CD4-positive, alpha-beta T cell treated with Interleukin-4 for 4 hours (primary cell): ENCODE measurements around the gene MEGF6.

Experiments
- DNase-seq: peaks from one replicate; pipeline ENCODE4 v3.0.0-alpha.2; 2020

Gene MEGF6

DNA sequence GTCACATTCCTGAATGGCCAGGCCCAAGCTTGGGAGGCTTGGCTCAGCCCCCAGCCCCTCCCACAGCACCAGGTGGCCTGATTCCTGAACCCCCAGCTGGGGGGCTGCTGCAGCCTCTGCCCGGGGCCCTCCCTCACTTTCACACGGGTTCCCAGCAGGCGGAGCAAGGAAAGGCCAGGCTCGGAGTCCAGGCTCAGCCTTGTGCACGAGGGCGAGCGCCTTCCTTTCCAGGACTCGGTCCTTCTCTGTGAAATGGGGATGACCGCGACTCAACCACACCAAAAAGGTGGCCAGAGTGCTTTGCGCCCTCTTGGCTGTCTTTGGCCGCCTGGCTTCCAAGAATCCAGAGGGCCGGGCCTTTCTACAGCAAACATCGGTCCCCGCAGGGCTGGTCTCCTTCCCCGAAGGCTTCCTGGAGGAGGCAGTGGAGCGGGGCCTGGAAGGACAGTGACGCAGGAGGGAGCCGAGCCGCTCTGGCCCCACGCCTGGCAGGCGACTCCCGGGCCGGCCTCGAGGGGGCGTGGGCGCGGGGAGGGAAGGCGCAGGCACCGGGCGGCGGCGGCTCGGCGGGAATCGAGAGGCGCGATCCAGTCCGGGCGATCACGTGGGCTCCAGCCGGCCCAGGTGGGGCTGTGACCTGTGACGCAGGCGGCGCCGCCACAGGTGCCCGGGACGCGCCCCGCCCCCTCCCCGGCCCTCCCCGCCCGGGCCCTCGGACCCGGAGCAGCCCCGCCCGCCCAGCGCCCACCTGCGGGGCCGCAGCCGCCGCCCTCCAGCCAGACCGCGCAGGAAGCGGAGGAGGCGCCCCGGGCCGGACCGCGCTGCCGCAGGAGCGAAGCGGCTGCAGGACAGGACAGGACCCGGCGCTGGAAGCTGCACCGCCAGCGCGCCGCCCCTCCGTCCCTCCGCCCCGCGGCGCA is 157.2 kb downstream of the MEGF6 start, which contains the start of gene ARHGEF16:
TSS of gene ARHGEF16 (plus strand) at position 775 of the 920 bp plus-strand sequence. CDS start 8,420 bp downstream, outside the sequence.
- peak; percentile 2 for DNase-seq

DNA sequence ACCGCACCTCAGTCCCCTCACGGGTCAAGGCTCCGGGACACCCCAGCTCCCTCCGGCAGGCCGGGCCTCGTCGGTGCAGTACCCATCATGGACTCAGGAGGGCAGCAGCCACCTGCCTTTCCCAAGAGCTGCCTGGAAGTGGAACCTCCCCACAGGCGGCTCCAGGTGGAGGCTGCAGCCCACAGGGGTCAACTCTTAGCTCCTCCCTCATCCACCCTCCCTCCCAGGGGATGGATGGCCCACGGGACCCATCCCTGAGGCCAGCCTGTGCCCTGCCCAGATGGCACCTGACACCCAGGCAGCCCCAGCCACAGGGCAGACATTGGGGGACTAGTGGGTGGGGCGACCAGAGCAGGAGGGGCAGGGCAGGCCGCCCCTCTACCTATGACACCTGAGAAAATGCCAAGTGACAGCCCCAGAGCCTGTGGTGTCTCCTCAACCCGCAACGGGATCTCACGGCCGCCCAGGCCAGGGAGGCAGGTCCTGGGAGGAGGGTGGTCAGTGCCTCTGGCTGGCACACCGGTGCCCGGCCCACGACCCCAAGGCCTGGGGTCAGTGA is 158.0 kb downstream of the MEGF6 start:
- peak; percentile 61 for DNase-seq

DNA sequence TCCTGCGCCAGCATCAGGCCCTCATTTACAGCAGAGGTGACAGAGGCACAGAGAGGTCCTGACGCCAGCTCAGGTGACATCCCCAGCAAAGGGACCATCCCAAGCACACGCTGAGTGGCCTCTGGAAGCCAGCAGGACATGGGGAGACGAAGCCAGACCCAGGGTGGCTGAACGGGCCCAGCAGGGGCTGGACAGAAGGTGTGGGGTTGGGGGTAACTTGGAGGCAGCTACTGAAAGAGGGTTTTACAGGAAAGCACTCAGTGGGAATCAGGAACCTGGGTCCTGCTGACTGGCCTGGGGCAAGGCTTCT is 158.5 kb downstream of the MEGF6 start:
- DNase-seq = no peak

DNA sequence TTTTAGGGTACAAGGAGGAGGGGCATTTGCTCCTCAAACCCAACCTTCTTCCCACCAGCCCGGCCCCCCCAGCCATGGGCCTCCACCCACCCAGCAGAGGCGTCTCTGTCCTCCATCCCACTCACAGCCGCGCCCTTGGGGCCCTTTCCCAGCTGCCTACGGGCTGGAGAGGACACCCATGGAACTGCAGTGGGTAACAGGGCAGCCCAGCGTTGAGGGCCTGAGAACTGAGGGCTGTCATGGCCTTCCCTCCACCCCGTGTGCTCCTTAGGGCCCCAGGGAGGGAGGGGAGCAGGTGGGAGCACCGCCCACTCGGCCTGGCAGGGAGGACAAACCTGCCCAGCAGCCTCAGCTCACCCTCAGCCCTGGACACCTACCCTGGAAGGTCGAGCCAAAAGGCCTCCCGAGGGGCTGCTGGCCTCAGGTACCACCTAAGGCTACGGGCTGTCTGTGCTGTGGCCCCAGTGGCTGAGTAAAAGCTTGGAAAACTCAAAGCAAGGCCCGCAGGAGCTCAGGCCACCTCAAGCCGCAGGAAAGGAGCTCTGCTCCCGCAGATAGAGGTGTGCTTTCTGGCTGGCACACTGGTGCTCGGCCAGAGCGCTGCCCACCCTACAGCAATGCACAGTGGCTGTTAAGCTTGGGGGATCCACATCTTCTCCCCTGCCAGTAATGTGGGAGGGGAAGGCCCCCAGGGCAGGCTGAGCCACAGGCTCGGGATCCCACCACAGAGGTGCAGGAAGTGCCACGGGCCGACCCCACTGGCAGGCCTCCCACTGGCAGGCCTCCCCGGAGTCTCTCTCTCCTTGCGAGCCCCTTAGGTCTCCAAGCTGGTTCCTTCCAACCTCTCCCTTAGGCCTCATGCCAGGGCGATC is 159.1 kb downstream of the MEGF6 start:
- no peak for DNase-seq

DNA sequence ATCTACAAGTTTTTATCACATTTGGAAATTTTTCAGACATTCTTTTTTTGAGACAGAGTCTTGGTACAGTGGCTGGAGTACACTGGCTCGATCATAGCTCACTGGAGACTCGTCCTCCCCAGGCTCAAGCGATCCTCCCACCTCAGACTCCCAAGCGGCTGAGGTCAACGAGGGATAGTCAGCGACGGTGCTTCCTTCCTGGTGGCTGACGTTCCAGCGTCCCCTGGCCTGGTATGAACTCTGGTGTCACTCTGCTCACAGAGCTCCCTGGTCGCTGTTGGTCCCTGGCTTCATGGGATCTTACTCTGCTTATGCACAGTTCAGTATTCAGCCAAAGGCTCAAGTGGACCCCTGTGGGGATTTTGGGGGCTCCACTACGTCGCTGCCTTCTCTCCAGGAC is 160.3 kb downstream of the MEGF6 start:
- no peak for DNase-seq

DNA sequence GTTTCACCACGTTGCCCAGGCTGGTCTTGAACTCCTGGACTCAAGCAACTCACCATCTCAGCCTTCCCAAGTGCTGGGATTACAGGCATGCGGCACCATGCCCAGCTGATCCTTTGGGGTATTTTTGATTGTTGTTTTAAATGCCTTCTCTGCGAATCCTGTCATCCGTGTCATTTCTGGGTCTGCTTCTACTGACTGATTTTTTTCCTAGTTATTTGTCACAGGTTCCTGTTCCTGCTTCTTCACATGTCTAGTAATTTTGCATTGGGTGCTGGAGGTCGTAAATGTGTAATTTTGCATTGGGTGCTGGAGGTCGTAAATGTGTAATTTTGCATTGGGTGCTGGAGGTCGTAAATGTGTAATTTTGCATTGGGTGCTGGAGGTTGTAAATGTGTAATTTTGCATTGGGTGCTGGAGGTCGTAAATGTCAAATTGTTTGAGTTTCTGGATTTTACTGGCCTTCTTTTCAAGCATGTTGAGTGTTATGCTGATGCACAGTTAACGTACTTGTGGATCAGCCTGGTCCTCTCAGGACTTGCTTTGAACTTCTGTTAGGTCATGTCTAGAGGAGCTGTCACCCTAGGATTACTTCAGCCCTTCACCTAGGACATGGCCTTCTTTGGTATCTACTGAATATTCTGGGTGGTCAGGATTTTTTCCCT is 161.0 kb downstream of the MEGF6 start:
- no peak for DNase-seq

DNA sequence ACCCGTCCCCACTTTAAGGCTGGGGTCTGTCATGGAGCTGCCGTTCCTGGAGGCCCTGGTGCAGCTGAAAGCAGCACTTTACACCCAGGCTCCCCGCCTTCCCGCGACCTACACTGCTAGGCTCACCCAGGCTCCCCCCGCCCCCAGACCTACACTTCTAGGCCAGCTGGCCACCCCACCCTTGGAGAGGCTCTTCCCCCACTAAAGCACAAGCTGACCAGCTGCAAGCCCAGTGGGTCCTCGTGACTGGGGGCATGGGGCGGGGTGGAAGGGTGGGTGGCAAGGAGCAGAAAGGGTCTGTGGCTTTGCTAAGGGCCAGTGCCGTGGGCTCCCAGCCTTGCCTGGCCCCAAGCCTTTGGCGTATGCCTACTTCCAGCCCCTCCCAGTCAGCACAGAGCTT is 166.6 kb downstream of the MEGF6 start:
- DNase-seq = no peak

DNA sequence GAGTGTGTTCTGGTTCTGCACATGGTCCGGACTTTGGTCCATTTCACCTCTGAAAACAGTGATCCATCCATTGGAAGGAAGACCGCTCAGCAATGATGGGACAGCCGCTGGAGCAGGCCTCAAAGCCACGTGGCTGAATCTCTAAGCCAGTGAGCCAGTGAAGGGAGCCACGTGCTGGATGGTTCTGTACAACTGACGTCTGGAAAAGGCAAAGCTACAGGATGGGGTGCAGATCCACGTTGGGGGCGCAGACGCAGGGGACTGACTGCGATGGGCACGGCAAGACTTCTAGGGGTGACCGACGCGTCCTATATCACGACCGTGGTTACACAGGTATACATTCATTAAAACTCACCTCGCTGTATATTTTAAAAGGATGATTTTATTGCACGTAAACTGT is 167.0 kb downstream of the MEGF6 start:
- DNase-seq = no peak

DNA sequence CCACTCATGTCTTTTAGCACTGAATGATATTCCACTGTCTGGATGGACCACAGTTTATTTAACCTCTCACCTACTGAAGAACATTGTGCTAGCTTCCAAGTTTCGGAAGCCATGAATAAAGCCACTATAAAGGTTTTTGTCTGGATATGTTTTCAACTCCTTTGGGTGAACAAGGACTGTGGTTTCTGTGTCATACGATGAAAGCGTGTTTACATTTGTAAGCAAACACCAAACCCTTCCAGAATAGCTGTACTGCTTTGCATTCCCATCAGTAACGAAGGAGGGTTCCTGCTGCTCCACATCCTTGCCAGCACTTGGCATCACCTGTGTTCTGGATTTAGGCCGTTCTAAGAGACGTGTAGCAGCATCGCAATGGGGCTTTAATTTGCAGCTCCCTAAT is 167.5 kb downstream of the MEGF6 start:
- no peak for DNase-seq

DNA sequence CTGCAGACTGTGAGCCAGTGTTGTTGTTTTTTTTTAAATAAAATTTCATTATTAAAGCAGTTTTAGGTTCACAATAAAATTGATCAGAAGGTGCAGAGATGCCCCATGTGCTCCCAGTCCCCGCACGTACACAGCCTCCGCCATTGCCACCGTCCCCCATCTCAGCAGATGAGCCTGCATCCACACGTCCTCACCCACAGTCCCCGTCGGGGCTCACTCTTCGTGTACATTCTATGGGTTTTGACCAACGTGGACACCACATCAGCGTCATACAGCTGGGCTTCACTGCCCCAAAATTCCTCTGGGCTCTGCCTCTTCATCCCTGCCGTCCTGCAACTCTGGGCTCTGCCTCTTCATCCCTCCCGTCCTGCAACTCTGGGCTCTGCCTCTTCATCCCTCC is 168.4 kb downstream of the MEGF6 start:
- DNase-seq = no peak

DNA sequence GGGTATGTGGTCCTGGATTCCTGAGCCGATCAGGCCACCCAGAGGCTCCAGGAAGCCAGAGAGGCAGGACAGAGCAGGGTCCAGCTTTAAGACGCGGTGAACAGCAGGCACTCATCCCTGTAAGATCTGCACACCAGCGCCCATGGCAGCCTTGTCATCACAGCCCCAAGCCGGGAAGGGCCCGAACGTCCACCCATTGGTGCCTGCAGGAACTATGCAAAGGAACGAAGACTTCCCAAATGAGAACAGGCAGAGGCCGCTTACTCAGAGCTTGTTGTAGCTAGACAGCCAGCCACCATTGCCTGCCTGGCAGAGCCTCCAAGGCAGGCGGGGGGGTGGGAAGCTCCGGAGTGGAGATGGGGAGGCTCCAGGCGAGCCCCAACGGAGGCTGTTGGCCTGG is 169.0 kb downstream of the MEGF6 start:
- DNase-seq = no peak

DNA sequence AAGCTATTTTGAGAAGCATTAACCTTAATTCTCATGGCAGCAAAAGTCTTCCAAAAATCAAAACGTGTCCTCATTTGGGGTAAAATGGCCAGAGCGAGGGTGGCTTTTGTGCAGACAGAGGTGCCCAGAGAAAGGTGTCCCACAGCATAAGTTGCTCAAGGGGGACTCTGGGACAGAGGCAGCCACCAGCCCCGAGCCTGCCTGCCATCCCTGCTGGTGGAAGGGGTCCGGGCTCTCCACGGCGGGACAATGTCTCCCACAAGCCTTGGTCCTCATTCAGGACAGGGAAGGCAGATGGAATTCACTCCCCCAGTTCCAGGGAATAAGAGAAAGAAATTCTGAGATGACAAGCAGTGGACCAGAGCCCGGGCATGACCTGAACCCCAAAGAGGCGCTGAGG is 169.4 kb downstream of the MEGF6 start:
- no peak for DNase-seq

DNA sequence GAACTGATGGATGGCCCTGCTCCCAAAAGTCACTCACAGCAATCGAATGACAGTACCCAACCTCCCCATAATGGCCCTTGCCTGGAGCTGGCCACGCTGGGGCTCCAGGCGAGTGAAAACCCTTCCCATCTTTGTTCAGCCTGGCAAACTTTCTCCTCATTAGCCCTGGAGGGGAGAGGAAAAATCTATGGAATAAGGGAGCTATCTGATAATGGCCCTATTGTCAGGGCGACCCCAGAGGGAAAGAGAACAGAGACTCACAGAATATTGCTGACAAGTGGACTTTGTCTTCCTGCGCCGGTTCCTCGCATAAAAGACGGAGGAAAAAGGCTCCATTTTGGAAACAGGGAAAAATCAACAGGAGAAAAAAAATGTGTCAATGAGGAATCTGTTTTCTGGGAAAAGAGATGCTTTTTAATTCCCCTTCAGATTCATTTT is 169.9 kb downstream of the MEGF6 start:
- no peak for DNase-seq

DNA sequence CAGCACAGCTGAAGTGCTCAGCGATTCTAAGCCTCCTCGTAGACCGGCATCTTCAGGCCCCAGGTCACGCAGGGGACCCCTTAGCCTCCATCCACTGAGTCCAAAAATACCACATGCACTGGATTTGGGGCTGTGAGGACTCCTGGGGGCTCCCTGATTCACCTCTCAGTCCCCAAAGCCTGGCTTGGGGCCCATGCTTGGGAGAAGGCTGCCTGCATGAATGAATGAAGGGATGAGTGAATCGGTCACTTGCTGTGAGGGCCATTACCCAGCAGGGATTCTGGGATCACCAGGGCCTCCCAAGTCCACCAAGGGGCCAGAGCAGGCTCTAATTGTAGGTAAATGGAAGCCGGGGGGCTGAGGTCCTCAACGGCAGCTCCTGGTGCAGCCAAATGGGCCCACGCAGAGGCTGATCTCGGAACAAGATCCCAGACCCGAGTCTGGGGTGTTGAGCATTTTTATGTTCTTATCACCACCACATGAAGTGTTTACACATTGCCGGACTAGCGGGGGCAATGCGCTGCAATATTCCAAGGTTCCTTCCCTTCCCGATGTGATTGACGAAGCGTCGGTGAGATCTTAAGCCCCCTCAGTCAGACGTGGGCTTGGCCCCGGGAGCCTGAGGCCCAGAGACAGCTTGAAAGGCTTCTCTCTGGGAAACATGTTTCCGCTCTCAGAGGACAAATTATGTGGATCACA is 170.4 kb downstream of the MEGF6 start:
- no peak for DNase-seq

DNA sequence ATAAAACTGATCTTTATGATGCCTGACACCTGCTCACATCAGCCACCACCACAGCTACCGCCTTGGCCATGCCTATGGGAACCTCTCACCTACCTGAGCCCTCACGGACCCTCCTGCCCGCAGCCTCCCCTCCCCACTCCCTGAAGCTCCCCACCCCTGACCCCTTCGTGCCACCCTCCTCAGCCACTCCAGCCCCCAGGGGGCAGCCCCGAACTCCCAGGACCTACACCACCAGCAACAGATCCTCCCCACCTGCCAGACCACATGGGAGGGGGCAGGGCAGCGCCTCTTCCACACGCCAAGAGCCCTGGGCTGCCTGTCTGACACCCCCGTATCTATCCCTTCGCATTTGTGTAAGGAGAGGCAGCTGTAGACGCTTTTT is 171.0 kb downstream of the MEGF6 start:
- no peak for DNase-seq
